Middle frontal gyrus (tissue), 1 donor: ENCODE data around the gene MYO5C.
"Not testable (repeated sequence)": the region's sequence is repeated elsewhere in the genome, so short reads cannot be mapped to it uniquely, and the experiment has no call there.

ENCODE experiments used
- DNase-seq: peaks from one replicate; pipeline ENCODE4 v3.0.0-alpha.2; 2015; ENCODE audit warnings: low spot score; ENCODE audit errors: extremely low spot score

The MYO5C gene

DNA sequence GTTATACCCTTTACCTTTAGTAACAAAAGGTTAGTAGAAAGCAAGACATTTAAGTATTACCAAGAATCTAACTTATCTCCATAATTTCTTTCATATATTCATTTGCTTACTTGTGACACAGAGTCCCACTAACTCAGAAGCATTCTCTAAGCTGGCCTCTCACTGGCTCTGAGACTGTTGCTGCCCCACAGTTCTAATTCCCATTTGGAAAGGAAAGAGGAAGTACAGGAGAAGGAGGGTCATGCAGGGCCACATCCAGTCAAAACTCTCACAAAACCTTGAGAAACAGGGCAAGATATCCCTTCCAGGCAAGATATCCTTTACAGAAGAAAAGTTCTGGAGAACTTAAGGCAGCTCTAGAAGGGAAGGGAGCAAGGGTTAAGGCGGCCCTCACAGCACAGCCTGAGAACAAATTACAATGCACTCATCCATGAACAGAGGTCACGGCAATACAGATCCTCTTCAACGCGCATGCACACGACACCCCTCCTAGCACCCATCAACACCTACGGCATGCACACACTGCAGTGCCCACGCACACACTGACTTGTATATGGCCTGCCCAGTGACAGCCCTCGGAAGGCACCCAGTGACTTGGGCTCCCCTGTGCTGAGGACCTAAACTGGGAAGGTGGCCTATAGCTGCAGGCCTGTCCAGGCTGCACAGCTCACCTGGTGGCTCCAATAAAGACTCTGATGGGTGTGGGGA is 13.0 kb upstream of the MYO5C start:
- no peak for DNase-seq

DNA sequence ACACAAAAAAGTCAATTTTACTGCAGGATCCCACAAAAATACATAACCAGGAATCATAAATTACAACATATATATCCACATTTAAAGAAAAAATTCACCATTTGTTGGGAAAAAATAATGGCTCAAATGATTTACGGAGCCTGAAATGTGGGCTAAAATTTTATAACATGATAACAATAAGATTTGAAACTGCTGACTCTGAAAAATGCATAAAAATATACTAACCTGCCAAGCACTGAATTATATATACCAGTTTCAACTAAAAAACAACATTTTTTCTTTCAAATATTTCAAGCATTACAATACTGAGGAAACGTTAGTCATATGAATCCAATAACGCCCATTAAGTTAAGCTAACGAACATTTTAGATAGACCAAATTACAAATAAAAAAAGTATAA is 12.2 kb upstream of the MYO5C start:
- no peak for DNase-seq

DNA sequence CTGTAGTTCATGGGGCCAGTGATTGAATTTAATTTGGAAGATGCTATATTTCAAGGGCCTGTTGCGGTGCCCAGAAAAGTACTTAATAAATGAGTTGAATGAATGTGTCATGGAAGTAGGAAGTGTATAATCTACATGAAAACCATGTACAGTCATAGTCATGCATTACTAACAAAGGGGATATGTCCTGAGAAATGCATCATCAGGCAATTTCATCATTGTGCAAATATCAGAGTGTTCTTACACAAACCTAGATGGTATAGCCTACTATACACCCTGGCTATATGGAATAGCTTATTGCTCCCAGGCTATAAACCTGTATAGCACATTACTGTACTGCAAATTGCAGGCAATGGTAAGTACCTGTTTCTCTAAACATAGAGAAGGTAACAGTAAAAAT is 10.7 kb upstream of the MYO5C start:
- no peak for DNase-seq

DNA sequence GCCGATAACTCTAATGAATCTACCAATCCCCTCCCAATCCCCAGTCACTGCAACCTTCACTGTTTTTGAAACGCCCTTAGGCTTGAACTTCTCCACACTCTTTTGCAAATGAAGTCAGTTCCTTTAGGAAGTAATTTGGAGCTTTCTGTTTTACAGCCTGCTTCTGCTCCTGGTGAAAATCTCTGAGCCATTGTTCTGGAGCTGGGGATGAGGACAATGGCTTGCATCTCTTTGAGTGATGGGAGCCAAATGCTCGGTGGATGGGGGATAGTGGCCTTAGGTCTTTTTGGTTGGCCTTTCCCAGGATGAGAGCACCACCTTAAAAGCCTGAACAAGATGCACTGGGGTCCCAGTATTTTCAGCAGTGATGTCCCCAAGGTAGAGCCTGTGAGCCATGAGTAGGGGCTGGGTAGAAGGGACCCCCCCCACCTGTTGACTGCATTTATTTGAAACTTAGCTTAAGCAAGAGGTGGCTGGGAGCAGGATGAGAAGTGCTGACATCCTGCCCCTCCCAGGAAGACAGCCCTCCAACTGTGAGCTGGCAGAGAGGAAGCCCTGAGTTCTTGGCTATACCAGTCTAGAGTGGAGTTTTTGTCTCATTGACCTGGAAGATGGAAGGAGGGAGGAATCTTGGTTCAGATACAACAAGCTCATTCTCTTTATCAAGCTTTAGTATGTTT is 7.6 kb upstream of the MYO5C start:
- no peak for DNase-seq

DNA sequence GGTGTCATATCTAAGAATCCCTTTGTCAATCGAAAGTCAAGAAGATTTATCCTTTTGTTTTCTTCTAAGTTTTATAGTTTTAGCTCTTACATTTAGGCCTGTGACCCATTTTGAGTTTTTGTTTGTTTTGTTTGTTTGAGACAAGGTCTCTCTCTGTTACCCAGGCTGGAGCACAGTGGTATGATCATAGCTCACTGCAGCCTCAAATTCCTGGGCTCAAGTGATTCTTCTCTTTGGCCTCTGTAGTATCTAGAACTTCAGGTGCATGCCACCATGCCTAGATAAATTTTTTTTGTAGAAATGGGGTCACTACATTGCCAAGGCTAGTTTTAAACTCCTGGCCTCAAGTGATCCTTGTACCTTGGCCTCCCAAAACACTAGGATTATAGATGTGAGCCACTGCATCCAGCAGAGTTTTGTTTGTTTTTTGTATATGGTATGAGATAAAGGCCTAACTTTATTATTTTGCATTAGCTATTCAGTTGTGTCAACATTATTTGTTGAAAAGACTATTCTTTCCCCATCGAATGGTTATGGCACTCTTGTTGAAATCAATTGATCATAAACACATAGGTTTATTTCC is 5.8 kb upstream of the MYO5C start:
- DNase-seq = no peak

DNA sequence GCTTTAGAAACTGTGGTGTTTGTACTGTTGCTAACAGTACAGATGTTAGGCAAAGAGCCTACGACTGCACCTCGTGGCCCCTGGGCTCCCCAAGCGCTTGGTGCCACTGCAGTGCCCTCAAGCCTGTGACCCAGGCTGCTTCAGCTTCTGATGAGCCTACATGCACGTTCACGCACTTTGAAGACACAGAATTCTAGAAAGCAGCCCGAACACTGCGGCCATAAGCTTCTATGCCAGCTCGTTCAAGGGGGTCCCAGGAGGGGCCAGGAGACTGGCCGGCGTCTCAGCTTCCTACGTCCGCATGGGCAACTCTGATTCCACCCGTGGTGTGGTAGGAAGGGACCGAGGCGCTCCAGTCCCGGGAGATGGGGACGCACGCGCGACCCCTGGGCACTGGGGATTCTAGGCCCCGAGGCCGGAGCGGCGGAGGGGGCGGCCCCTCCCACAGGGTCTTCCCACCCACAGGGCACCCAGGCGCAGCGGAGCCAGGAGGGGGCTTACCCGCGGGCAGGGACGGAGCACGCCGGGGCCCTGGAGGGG is 653 bp downstream of the MYO5C start:
- DNase-seq = no peak

DNA sequence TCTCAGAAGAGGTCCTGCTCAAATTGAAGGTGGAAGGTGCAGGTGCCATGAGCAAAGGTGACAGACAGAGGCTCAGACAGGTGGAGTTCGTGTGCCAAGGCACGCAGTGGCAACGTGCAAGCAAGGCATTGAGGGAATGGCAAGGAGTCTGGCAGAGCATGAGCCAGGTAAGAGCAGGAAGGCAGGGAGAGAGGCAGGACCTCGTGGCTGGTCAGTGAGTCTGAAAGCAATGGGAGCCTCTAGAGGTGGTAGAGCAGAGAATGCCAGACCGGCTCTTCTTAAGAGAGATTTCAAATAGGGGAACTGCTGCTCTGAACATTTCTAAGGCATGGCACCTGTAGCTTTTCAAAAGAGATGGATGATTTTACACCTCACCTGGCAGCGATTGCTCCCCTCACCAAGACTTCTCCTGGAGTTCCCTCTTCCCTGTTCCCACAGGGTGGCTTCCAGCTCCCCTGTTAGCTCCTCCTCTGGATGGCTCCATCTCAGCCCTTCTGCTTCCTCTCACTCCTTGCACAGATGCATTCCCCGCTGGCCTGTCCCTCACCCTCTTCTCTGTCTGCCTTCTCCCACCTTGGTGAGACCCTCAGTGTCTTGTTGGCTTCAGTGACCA is 2.7 kb downstream of the MYO5C start:
- no peak for DNase-seq

DNA sequence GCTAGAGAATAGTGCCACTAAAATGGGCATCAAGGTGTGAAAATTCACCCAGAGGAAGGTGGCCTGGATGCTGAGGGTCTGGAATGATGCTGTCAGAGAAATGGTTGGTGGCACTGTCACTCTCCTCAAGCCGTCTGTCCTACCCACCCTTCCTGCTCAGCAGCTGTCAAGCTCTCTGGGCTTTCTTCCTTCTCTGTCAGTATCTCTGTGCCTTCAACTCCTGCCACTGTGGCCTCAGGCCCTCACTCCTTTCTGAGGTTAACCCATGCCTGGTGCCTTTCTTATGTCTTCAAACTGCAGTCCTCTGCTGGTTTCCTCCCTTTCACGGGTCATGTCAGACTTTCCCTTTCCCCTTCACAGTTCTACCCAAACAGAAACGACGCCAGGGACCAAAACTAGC is 4.4 kb downstream of the MYO5C start:
- no peak for DNase-seq

DNA sequence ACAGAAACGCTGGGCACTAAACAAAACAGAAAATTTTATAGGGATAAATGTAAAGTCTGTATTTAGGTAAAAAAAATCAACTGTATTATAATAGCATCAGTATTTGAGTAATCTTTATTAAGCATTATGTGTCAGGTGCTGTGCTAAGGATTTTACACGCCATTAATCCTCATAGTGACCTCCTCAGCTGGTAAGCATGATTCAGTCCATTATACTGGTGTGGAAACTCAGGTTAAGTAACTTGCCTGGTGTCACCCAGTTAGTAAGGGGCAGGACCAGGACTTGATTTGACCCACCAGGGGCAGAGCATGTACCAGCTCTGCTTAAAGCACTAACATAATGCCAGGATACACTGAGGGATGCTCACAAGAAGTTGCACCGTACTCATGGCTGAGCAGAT is 4.8 kb downstream of the MYO5C start:
- DNase-seq = no peak

DNA sequence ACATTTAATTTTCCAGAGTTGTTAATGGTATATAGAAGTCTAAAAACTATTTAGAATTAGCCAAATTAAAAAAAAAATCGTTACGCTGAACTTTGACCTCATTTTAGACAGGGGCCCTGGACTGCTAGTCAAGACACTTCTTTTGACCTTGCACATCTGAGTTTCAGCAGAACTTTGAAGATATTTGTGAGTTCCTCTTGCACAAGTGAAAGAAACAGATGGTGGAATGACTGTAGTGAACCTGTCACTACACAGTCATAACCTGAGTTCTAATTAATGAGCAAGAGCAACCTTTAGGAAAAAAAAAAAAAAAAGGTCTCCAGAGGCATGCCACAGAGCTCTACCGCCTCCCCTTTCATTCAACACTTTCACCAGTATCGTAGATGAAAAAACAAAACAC is 5.3 kb downstream of the MYO5C start:
- no peak for DNase-seq

DNA sequence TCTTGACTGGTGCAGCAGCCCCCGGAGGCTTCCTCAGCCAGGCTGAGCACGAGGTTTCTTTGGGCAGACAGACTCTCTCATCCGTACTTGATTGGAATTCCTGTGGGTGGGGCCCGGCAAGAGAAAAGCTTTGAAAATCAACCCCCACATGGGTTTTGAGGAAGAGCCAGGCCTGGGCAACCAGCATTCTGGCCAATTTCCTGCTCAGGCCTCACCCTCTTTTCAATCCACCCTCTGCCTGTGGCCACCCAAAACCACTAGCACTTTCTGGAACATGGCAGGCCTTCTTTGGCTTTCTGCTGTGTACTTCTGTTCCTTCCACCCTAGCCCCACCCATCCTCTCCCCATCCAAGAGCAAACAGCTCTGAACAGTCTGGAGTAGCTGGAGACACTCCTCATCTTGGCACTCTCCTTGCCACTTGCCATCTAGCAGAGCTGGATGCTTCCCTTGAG is 5.9 kb downstream of the MYO5C start:
- no peak for DNase-seq

DNA sequence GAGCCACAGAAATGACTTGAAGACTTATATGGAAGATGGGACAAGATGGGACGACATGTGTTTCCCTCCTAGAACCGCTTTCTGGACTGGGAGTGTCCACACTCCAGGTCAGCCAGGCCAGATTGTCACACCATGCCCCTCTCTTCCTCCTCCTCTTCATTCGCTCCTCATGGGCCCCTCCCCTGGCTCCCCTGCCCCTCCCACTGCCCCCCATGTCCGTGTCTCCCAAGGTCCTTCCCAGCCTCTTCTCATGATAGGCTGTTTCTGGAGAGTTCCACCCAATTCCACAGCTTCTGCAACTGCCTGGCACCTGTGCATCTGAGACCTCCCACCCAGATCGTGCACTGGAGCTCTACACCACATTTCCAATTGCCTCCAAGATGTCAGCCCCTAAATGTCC is 6.6 kb downstream of the MYO5C start:
- no peak for DNase-seq

DNA sequence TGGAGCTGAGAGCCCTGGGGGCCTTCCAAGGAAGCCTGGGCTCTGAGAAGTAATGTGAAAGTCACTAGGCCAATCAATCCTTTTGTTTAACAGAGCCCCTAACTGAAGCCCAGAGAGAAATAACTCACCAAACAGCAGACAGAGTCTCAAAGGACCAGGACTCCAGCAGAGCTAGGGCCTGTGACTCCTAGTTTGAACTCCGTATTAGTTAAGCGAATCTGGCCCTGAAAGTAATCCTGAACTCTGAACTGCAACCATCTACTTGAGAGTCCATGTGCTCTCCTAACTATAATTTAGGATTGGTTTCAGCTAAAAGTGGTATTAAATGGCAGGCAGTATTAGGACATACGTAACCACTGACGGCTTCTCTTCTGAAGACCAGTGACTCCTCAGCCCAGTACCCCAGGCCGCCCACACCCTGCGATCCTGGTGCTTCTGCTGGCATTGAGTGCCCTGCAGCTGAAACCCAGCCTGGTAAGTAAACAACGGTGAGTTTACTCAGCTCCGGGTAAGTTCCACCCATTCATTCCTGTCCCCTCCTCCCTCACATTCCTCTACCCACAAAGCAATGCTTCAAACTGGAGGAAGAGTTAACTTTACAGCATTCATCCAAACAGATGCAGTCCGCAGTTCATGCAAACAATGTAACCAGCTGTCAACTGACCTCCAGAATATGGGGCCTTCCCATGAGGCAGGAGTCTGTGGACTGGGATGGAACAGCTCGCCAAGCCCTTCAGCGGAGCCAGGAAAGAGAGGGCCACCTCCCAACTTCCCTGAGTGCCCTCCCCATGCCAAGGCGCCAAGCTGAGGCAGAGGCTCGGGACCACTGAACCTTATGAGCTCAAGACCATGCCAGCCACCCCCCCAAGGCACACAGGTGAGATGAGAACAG is 7.3 kb downstream of the MYO5C start:
- no peak for DNase-seq

DNA sequence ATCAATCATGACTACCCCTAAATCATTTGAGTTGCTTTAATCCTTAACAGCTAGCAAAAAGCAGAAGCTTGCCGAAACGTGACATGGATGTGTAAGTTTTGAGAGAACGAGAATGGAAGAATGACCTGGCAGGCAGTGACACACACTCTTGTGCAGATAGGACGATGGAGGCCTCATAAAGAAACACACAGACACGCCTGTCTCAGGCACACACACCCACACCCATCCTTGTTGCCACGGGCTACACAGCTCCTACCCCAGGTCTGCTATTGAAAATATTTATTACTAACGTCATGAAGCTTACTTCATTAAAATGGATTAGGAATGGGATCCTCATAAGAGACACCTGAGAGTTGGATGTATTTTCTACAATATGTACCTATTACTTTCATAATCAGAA is 8.5 kb downstream of the MYO5C start:
- DNase-seq = no peak

DNA sequence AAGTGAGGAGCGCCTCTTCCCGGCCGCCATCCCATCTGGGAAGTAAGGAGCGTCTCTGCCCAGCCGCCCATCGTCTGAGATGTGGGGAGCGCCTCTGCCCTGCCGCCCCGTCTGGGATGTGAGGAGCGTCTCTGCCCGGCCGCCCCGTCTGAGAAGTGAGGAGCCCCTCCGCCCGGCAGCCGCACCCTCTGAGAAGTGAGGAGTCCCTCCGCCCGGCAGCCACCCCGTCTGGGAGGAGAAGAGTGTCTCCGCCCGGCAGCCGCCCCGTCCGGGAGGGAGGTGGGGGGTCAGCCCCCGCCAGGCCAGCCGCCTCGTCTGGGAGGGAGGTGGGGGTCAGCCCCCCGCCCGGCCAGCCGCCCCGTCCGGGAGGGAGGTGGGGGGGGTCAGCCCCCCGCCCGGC is 9.7 kb downstream of the MYO5C start:
- not testable (repeated sequence) for DNase-seq

DNA sequence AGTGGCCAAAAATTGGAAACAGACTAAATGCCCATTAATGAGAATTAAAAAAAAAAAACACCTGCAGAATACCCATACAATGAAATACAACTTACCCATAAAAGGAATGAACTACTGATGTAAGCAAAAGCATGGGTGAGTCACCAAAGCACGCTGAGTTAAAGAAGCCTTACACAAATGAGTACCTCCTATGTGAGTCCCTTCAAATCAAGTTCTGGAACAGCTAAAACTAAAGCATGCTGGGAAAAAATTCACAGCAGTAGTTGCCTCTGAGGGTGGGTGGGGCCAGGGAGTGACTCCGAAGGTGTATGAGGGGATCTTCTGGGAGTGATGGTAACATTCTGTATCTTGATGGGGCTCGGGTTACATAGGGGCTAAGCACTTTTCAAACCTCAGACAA is 11.4 kb downstream of the MYO5C start:
- no peak for DNase-seq

DNA sequence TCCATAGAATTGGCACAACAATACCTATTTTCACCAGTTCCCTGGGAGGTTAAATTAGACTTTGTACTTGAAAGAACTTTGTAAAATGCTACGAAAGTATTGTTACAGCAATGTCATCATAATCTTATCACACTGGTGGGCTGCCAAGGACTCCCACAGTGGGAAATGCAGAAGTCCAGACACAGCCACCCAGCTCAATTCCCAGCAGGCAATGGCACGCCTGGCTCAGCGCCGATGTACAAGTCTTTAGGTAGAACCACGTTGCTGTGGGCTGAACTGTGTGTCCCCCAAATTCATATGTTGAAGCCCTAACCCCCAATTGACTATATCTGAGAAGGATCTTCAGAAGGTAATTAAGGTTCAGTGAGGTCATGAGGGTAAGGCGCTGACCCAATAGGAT is 12.3 kb downstream of the MYO5C start:
- DNase-seq = no peak

DNA sequence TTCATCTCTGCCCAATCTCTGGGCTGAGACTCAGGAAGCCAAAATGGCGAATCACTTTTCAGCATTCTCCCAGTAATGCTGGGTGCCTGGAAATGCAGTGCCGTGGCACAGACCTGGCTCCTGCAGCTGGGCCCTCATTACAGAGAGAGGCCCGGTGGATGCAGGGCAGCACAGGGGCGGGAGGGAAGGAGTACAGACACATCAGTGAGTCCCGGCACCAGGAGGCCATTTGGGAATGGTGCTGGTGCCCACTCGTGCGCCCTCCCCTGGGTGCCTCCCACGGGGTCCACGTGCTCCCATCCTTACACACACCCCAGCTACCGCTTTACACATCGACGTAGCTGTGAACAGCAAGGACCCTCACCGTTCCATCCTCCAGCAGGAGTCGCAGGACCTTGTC is 13.2 kb downstream of the MYO5C start:
- no peak for DNase-seq

DNA sequence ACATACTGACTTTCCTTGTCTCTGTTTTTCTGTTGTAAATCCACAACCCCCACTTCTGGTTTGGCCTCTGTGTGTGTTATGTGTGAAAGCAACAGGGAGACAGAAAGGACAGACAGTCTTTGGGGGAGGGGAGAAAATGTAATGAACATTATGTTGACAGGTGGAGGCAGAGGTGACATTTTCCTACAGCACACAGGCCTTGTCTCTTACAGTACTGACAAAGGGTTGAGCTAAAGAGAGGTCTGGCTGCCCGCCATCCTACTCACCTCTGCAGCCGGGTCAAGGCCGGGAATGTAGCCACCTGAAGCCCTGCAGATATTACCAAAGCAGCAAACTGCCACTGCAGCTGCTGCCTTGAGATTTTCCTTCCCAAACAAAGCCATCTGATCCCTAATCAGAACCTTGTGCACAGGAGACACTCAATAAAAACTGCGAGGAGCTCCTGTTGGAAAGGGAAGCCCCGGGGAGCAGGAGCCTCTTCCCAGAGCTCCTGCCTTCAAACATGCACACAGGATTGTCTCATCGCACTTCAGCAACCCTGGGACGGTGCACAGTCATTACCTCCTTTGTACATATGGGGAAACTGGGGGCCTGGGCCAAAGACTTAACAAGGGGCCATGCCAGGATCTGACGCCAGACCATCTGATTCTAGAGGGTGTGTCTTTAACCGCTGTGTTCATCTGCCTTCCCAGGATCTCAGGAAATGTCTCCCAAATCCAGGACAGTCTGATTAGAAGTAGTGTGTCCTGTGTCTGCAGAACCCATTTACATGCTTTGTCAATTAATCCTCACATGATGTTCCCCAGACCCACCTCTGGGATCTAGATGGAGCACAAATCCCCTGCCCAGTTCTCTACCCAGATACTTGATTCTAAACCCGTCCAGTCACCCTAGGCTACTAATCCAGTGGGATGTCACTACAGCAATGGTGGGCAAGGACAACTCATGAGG is 14.2 kb downstream of the MYO5C start:
- DNase-seq = no peak
